T-helper 1 cell treated with Interleukin-12 subunit alpha and Interleukin-12 subunit beta and Interleukin-4 antibody, amounts not matched to agents 30 ng/mL and 1 ng/mL, for 36 hours (primary cell): Measurements from ENCODE around the gene KAT2B. TPM values are rescaled to one million over a fixed set of nuclear protein-coding genes. Genes with fewer than 3 reads are reported as not detected.

Experiments
- intact Hi-C: fragments of 100-400 bp; cut with micrococcal nuclease; formaldehyde crosslinking; loops from one replicate; pipeline ENCODE4 v1.15.1; 2024
- total RNA-seq: library from RNA; stranded (reverse); gene quantifications from 2 replicates; pipeline ENCODE4 v1.2.3, GENCODE V29; 2022

Gene KAT2B
- total RNA-seq, 1 donor from 2014 or later: 146 TPM

DNA sequence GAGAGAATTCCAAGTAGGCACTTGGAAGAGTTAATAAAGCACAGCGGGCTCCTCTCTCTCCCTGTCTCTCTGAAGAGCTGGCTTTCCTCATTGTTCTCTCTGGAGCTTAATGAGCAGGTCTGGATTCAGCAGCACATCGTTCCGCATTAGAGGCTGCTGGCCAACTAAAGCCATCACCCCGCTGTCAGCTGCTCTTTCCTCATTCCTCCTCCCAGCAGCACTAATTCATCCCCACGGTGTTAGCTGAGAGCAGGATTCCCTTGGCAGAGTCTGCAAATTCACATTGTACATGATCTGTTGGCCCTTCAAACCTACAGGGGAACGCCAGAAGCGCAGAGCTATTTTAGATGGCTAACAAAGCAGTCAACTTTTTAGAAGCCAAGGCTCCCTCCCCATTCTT is 101.6 kb downstream of the KAT2B start:
- intact Hi-C loops: no loop called here

DNA sequence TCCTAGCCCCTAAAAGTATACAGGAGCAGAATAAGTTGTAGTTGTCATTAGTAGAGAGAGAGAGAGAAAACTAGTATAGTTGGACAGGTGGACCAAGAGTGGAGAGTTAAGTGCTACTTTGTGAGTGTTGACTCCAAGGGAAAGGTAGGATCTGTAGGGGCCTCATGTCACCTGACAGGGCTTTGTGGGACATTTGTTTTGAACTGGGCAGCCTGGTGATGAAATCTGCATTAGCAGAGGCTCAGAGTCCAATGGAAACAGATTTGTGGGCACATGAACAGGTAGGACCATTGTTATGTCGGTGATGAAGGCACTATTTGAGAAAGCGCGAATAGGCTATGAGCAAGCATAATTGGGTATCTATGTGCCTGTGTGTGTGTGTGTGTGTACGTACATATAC is 102.3 kb downstream of the KAT2B start:
- intact Hi-C loops: no loop called here

DNA sequence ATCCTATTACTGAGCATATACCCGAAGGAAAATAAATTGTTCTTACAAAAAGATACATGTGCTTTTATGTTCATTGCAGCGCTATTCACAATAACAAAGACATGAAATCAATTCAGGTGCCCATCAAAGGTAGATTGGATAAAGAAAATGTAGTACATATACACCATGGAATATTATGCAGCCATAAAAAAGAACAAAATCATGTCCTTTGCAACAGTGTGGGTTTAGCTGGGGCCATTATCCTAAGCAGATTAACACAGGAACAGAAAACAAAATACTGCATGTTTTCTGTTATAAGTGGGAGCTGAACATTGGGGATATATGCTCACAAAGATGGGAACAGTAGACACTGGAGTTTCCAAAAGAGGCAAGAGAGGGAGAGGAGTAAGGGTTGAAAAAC is 103.3 kb downstream of the KAT2B start:
- intact Hi-C loops: no loop called here

DNA sequence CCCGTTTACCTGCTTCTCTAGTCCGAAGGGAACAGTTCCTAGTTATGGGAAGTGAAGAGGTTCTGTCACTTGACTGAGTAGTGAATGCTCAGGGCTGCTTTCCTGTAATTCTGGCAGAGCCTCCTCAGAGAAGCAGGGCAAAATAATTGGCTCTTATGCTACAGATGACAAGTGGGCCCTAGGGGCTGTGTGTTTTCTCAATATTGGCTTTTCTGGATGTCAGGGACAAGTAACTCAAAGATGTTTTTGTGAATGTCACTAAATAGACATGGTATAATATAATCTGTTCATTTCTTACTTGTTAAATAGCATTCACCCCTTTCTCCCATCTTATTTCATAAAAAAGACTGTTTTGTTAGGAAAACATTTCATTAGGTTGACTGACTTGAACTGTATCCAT is 105.6 kb downstream of the KAT2B start:
- intact Hi-C loops: no loop called here

DNA sequence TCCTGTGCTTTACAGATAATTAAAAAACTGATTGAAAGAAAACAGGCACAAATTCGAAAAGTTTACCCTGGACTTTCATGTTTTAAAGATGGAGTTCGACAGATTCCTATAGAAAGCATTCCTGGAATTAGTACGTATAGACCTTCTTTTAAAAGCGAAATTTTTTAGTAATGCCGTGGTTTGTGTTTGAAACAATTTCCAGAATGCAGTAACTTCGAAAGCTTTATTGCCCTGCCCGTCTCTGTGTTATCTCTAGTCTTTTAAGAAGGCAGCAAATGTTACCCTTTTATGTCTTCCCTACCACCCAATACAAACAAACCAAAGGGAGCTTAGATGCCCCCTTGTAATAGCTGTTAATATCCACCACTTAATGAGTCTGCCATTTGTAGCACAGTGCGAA is 106.1 kb downstream of the KAT2B start:
- intact Hi-C loops: no loop called here

DNA sequence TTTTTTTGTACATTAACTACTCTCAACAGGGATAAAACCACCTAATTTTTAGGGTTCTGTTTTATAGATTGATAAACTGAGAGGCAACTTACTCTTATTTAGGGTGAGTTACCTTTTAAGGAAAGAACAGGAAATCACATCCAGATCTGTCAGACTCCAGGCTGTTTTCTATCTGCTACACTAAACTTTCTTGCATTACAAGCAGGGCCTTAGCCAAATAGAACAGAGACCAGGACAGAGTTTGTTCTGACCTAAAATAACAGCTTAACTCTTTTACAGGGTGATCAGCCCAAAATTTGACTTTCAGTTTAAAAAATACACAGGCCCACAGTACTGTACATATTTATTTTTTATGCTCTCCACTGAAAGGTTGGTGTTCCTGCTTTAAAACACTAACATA is 107.1 kb downstream of the KAT2B start:
- intact Hi-C loops: no loop called here

DNA sequence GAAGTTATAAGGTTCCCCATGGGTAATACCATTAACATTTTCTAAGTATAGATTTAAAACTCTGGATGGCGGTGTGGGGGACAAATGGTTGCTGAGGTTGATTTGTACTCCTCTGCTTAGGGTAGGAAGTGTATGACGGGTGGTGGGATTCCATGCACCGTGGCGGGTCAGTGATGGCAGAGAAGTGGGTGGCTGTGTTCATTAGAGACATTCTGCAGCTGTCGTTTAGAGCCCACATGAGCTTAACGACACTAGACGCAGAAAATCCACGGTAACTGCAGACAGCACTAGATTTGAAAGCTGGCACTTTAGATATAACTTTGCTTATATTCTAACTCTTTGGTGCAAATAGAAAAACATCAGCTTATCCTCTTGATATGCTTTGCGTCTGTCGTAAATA is 108.2 kb downstream of the KAT2B start:
- intact Hi-C loops: no loop called here

DNA sequence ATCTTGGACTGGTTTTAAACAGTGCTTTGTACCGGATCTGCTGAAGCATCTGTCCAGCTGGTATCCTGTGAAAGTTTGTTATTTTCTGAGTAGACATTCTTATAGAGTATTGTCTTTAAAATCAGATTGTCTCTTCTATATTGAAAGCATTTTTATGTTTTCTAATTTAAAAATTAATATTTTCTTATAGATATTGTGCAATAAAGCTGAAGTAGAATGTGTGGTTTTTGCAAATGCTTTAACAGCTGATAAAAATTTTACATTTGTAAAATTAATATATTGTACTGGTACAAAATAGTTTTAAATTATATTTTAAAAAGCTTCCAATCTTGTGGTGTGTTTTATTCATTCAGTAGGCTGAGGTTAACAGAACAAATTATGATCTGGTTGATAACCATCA is 113.8 kb downstream of the KAT2B start:
- intact Hi-C loops: no loop called here

DNA sequence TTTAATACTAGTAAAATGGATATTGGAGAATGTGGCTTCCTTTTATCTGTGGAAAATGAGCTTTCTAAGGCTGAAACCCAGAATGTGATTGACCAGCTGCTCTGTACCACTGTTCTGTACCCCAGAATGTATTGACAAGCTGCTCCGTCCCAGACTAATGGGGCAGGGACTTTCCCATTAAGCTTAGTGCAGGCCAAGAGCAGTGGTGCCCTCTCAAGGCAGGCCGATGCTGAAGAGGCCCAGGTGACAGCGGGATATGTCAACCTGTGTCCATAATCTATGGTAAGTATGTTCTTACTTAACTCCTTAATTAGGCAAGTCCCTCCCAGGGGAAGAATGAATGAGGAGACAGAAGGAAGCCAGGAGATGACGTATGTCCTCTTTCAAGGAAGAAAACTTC is 114.7 kb downstream of the KAT2B start:
- intact Hi-C loops: no loop called here

DNA sequence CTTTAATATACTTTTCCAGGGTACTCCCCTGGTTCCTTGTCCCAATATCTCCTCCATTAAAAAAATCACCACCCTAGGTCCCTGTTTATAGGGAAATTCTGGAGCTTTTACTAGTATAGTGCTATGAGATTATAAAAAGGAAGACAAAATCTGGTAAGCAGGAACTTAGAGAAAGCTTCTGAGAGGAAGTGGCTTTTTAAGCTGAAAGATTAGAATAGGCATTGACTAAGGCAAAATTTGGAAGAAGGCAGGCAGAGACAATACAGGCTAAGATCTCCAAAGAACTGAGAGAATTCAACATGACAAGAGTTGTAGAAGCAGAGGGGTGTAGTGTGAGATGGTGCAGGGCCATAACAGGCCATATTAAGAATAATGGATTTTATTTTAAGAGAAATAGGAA is 120.0 kb downstream of the KAT2B start:
- intact Hi-C loops: loop anchor here (1.0 kb wide), 1 partner anchor 26 kb away; the partner anchor contains the start of gene SGO1

DNA sequence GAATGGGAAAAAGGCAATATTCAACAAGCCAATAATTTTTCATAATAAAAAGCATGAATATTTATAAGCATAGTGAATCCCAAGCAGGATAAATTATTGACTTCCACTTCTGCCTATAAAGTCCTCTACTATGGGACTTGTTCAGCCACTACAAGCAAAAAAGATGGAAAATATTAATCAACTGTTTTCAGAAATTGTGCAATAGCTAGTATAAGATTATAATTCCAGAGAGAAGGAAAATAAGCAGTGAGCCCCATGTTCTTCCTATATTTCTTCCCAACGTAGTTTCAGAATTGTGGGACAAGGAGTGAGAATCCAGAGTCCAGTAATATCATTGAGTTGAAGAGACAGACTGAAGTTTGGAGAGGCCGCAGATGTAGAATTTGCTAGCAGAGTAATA is 121.5 kb downstream of the KAT2B start:
- intact Hi-C loops: no loop called here

DNA sequence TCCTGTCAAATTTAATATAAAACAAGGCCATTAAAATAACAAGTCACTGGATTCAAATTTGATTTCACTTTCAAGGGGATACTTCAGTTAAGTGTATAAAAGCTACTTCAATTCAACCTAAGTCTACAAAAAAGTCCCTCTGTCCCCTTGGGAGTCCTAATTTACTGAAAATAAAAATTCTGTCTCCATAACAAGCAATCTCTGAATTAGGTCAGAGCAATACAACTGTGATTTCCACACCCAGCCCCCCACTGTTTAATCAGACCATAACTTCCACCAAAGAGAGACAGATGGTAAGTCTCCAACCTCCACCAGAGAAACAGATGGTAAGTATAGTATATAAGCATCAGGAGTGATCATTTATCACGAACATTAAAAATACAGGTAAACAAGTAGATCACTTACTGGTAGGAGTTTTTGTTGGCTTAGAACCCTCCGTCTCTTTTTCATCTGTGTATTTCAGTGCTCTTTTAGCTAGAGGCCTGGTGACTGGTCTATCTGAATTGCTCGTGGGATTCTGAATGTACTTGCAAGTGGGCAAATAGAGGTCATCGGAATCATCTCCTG is 133.7 kb downstream of the KAT2B start:
- intact Hi-C loops: loop anchor here (1.0 kb wide), 1 partner anchor 10 kb away; no protein-coding TSS in a partner anchor

DNA sequence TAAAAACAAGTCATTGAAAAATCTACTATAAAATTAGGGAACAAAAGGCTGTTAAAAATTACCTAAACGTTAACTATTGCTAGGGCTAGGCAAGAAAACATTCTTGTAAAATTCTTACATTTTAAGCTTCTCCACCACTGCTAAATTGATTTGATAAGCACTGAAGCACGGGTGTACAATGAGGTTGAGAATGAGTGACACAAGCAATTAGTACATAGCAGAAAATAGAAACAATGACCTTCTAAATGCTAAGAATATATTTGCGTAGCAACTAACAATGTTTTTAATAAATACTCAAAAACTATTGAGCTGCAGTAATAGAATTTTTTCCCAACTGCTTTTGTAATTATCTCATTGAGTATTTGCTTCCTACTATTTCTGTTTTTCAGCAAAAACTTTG is 141.0 kb downstream of the KAT2B start:
- intact Hi-C loops: no loop called here

DNA sequence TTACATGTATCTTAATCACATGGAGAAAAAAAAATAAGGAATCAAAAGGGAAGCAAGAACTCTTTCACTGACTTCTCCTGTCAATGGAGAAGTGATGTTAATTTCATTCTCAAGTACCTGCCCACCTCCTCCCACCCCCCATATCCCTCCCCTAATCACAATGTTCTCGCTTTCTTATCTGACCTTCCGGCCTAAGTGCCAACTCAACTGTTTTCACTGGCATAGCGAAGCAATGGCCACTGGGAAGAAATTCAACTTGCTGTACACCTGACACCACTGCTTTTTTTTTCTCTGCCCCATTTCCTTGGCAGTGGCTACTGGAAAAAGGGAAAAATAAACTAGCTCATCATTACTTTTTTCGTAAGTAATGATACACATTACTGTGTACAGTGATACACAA is 142.0 kb downstream of the KAT2B start:
- intact Hi-C loops: no loop called here

DNA sequence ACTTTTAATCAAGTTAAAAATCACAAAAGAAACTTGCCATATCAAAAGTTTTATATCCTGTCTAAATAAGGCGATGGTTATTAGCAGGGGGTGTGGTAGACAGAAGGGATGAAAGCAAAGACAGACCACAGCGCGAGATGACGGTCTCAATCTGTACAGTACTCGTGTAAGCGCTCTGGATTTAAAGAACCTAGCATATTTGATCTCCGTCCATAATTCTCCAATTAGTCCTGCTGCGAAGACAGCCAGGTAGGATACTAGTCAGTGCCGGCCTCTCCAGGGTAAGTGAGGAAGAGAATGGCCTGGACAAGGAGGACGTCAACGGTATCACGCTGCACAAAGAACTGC is 145.1 kb downstream of the KAT2B start:
- intact Hi-C loops: loop anchor here (5.0 kb wide), 2 partner anchors 253 to 1753 kb away; partner anchors contain the start of gene EFHB

DNA sequence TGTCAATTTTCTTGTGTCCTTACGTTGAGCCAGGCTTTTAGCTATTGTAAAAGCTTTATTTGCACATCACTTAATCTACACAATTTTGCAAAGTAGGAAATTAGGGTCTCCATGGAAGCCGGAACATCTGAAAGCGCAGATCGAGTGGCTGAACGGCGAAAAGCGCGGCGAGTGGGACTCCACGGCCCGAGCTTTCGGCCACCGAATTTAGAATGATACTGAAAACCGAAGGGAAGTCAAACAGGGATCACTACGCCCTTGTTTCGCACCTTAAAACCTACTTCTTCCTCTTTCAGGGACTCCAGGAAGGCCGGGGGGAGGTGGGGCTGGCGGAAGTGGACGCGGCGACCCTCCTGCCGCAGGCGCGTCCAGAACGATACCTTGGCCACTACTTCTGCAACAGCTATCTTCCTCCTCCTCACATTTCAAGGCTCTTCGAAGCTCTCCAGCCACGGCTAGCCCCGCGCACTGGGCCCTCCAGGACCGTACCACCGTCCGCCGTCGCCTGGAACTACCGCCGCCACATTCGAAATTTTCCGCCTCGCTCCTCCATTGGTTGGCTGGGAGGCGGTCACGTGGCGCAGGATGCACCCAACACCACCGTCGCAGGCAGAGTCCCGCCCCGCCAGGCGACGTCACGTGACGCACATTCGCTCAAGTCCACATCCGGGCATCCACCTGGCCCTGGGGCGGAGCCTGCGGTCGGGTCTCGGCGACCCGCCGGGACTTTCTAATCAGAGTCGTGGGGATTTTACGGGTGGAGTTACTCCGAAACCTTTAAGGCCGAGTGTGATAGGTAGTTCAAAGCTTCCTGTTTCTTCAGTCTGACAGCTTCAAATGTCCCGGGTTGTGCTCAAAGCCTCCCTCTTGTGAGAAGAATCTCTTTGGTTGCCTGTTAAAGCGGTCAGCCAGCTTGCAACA is 145.7 kb downstream of the KAT2B start, which contains the start of gene SGO1:
Gene SGO1 (minus strand): TSS at position 528 of the 921 bp plus-strand sequence. CDS start 2,179 bp downstream, outside the sequence.
- intact Hi-C loops: loop anchor here (1.0 to 5.0 kb wide), 8 partner anchors 26 to 1754 kb away; partner anchors contain the start of genes EFHB and RAB5A

DNA sequence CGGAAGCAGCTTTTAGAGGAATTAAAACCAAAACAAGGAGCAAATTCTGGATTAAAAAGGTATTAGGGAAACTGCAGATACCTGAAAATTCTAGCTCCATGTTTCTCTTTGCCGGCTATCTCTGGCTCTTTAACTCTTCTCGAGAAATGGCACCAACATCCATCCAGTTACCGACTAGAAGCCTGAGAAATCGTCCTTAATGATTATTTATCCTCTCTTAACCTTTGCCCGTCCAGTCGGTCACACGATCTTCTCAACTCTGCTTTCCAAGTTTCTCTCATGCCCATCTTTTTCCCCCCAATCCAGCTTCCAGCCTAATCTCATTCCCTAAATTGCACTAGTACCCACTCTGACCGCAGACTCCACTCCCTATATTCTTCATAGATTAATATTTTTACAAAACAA is 146.4 kb downstream of the KAT2B start:
- intact Hi-C loops: loop anchor here (1.0 to 5.0 kb wide), 8 partner anchors 26 to 1754 kb away; partner anchors contain the start of genes EFHB and RAB5A

DNA sequence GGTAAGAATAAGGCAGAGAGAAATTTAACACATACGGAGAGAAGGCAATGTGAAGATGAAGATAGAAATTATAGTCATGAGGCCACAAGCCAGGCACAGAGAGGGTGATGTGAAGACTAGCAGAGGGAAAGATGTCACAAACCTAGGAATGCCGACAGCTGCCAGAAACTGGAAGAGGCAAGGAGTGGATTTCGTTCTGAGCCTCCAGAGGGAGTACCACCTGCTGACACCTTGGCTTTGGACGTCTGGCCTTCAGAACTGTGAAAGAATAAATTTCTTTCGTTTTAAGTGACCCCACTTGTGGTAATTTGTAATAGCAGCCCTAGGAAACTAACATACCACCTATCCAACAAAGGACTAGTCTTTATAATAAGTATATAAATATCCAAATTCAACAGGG is 150.7 kb downstream of the KAT2B start:
- intact Hi-C loops: no loop called here

DNA sequence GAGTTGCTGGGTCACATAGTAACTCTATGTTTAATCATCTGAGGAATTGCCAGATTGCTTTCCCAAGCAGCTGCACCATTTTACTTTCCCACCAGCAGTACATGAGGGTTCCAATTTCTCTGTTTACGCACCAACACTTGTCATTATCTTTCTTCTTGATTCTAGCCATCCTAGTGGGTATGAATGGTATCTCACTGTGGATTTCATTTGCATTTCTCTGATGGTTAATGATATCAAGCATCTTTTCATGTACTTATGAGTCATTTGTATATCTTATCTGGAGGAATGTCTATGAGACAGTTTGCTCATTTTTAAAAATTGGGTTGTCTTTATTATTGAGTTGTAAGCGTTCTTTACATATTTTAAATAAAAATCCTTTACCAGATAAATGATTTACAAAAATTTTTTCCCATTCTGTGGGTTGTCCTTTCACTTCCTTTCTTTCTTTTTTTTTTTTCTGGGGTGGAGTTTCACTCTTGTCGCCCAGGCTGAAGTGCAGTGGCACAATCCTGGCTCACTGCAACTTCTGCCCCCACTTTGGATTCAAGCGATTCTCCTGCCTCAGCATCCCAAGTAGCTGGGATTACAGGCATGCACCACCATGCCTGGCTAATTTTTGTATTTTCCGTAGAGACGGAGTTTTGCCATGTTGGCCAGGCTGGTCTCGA is 154.7 kb downstream of the KAT2B start:
- intact Hi-C loops: no loop called here

DNA sequence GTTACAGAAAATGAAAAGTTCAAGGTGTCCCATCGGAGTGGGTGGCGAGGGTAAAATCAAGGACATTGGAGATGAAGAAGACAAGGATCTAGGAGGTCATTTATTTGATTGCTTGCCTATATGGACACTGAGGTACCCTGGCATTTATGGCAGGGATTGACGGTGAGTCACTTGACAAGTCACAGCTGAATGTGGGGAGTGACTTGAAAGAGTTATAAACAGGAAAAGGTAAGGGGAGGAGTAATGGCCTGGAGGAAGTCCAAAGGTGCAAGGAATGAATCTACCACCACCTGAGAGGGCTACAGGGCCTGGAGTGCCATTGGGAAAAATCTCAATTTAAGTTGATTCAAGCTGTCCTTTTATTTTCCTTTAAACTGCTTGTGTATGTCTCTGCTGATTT is 157.5 kb downstream of the KAT2B start:
- intact Hi-C loops: no loop called here

DNA sequence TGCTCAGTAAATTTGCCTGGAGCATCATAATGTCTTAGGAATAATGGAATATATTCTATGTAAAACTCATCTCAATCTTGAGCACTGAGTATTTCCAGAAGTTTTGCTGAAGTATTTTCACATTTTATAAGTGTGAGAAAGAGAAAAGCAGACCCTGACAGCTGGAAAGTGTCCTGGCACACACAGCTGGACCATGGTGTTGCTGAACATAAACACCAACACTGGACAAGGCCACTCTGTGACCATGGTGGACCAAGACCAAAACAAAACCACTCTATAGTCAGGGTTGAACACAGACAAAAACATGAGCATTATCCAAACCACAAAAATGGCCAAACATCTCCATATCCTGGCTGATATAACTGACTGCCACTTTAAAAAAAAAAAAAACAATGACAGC is 160.9 kb downstream of the KAT2B start:
- intact Hi-C loops: no loop called here
